Activated T-cell treated with anti-CD3 and anti-CD28 coated beads, Interleukin-2, amount 50 U/mL, for 48 hours (primary cell): ENCODE results near the gene DBN1.

ENCODE experiments used
- DNase-seq, 2 experiments: peaks; one replicate each; pipeline ENCODE4 v3.0.0-alpha.2; 2020

DBN1 gene

DNA sequence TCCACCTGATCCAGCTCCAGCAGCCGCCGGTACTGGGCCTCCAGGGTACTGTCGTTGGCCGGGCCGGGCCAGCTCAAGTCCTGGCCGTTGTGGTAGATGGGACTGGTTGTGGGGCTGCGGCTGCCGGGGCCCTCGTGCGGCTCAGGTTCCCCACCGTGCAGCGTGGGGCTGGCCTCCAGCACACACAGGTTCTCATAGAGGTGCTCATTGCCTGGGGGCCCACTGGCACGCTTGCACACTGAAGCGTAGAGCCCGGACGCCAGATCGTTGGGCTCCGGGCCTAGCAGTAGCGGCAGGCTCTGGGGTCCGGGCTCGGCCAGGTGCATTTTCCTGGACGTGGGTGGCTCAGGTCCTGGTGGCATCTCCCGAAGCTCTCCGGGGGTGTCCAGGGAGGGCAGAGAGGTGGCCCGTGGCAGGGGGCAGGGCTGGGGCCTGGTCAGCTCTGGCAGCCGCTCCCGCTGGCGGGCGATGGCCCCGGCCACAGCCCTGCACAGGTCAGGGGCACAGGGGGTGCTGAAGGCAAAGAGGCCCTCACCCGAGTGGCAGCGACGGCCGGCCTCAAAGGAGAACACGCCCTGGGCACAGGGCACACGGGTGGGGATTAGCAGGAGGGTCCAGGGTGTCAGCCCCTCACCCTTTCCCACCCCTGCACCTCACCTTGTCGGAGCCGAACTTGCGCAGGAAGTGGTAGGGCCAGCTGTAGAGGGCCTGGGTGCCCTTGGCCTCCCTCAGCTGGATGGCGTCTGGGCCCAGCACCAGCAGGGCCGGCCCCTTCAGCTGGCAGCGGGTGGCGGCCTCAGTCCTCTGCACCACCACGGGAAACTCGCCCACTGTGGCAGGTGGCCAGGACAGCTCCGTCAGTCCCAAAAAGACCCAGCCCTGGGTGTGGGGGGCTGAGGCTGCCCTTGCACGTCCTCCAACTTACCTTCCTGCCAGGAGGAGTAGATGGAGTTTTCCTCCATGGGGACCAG, 30.9 kb upstream of the DBN1 start:
- DNase-seq = no peak

DNA sequence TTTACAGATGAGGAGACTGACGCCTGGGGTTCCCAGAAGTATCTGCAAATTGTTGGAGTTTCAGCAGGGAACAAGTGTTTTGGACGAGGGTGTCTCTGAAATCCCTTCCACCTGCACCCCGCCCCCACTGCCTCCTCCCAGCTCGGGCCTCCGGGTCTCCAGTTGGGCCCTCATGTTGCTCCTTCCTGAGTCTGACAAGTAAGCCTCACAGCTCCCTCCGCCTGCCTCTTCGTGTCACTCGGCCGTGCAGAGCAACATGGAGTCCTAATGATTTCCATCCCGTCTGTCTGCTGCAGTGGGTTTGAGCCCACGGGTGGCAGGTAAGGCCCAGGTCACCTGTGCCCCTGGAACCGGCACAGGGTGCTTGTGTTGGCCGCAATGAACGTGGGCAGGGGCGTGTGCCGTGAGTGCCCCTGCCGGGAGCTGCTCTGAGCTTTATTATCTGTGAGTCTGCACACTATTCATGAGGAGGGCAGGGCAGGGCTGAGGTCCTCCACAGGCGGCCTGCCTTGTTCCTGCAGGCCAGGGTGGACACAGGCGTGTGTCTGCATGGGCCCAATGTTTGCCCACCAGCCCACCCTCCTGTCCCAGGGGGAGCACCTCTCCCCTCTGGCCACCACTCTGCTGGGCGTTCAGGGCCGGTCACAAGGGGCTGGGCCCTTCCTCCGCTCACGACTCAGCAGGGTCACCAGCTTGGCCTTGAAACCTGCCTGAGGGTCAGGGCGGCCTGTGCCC, 30.1 kb upstream of the DBN1 start:
- DNase-seq = no peak

DNA sequence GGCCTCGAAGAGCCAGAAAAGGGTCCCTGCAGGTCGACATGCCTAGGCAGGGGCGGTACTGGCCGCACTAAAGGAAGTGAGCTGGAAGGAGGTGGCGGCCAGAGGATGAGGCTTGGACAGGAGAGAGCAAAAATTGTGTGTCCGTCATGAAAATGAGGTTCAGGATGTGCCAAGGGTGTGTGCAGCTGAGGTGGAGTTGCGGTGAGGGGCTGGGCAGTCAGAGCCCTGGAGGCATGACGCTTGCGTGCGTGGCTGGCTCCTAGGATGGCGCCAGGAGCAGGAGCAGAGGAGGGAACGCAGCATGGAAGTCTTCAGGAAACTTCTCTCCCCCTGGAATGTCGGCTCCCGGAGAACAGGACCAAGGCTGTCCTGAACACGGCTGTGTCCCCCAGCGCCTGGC, 29.5 kb upstream of the DBN1 start:
- DNase-seq = no peak

DNA sequence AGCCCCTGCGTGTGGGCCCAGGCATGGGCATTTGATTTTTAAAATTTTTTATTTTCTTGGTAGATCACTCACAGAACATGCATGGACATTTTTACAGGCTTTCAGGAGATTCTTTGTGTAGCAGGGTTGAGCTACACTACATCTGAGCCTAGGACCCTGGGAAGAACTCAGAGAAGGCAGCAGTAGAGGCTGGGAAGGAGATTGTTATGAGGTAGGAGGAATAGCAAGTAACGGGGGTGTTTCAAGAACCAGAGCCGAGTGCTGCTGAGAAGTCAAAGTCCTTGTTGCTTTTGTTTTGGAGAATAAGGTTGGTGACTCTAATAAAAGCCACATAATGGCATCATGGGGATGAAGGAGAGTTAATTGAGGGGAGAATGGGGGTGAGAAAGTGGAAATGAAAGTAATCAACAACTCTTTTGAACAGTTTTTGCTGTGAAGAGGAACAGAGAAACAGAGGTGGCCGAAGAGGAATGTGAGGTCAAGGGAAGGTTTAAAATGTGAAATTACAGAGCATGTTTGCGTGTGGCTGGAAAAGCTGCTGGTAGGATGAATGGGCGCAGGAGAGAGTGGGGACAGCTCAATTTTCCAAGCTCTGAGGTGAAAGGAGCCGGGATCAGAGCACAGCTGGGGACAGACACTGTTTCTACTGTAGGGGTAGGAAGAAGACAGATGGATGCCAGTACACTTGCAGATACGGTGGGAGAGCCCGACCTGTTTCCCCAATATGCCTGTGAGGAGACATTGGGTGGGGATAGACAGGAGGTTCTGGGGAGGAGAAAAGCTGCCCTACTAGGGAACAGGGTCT, 28.6 kb upstream of the DBN1 start:
- DNase-seq = no peak

DNA sequence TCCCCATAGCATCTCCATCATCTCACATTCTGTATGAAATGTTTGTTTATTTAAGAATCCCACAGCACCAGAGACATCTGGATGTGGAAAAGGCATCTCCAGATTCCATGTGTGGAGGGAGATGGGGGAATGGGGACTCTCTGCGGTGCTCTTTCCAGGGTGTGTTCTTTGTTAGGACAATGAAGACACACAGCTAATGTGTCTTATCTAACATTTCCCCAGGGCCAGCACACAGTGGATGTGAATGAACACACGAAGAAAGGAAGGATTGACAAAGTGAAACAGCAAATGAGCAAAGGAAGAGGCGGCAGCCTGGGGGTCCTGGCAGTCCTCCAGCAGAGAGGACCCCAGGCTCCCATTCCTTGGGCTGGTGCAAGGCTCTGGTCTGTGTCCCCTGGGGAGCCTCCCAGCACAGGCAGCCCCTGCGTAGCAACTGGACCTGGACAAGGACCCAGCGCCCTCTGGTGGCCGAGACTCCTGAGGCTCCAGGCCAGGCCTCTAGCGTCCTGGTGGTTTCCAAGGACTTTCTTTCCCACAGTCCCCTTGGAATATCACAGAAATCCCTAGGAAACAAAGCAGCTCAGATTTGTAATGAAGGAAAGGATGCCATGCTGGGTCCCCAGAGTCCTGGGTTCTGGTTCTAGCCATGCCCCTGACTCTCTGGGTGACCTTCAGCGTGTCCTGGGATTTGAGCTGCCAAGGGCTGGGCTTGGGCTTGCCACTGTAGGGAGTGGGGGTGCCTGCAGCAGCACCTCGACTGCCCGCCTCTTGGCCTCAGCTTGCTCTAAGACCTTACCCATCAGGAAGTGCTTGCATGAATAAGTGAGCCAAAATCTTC, 27.5 kb upstream of the DBN1 start:
- peak; percentile 88 to 91 for DNase-seq

DNA sequence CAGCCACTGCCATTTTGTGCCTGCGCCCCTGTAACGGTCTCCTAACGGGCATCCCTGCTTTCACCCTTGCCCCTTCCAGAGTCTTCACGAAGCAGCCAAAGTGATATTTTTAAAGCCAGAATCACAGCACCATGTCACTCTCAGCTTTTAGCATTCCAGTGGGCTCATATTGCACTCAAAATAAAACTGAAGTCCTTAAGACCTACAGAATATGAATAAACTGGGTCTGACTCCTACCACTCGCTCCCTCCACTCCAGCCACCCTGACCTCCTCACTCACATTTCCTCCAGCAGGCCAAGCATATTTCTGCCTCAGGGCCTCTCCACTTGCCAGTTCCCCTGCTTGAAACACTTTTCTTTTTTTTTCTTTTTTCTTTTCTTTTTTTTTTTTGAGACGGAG, 26.4 kb upstream of the DBN1 start:
- DNase-seq = no peak

DNA sequence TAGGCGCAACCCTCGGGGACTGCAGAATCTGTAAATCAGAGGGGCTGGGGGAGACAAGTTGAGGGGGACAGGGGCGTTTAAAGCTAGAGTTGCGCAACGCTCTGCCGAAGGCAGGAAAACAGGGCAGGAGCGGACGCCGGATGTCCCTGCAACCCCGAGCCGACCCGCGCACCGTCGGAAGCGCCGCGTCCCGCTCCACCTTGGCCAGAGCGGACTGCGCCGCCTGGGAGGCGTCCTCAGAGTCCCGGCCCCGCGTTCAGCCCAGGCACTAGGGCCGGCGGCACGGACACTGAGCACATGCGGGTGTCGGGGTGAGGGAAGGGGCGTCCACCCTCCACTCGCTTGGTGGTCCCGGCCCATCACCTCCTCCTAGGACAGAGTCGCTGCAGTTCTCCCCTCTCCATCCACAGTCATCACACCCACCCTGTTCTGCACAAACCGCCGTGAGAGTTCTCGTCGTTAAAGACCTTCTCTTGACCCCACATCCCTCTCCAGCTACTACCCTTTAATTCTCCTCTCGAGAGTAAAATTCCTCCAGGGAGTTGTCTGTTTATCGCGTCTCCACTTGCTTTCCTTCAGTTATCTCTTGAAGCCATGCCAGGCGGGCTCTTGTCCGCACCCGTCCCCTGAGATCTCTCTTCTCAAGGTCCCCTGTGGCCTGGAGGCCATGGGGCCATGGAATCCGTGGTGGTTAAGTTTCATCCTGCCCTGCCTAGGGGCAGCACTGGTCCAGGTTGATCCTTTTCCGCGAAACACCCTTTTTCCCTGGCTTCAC, 24.8 kb upstream of the DBN1 start:
- DNase-seq = no peak

DNA sequence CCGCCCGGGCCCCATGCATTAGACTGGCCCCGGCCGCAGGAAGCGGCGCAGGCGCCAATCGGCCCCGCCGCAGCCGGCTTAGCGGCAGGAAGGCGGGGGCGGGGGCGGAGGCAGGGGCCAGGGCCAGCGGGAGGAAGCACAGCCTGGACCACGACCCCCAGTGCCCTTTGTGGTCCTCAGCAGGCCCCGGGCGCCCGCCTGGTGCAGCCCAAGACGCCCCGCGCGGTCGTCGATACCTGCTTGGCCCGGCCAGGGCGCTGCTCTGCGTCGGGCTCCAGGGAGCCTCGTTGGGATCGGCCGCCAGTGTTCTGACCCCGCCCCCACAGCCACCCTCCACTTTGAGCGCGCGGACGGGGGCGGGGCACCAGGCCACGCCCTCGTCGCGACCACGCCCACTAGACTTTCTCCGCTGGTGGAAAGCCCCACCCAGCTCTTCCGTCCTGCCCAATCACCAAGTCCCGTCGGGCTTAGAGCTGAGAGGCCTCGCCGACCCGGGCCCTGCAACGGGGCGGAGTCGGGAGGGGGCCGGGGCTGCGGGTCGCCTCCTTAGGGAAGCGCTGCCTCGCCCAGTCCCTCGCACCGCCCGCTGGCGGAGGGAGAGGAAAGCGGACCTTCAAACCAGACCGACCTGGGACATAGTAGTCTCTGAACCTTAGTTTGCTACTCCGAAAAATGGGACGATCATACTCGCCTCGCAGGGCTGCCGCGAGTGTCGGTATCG, 24.0 kb upstream of the DBN1 start, which contains the start of gene PDLIM7:
PDLIM7 (minus strand) TSS at position 313 of the 721 bp plus-strand sequence. CDS start 1,092 bp downstream, outside the sequence.
- peak; percentile 98 to 99 for DNase-seq

DNA sequence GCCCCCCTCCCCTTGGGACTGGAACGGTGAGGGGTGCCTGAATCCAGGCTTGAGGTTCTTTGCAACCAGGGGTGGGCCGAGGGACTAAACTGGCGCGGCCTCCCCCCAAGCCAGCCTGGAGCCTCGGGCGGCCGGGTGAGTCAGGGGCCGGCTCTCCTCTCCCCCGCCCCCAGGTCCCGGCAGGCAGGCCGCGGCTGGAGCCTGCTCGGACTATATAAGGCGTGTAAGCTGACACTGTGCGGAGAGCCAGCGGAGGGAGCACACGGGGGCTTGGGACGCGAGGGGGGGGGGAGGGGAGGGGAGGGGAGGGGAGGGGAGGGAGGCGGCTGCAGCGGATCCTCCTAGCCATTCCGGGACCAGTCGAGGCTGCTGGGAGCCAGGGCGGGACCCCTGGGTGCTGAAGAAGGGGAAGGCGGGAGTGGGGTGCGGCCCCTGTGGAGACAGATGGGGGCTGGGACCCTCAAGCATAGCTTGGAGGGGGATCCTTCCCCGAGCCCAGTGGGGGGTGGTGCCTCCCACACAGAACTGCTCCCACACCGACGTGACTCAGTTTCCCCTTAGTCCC, 23.4 kb upstream of the DBN1 start:
- peak in 1 of 2 experiments; percentile 52 for DNase-seq

DNA sequence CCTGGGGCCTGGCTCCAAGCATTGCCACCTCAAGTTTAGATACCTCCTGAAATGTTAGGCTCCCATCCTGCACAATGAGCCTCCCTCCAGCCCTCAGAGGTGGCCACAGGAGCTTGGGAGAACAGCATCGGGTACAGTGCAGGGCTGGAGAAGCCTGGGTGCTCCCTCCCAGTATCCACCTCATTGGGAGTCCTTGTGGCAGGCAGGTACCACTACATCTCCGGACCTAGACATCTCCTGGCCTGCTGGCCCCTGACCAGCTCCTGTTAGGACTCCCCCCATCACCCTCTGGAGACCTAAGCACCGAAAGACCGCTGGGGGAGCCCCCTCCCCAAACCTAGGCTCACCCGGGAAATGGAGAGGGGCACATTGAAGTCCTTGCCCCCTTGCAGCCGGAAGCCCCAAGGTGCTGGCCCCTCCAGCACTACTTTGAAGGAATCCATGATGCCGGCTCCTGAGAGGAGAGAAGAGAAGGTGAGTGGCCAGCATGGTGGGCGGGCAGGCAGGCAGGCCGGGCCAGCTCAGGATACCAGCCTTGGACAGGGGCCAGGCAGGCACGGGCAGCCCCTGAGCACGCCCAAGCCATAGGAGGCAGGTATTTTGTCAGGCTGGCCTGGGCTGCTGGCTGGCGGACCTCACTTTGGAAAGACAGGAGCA, 22.8 kb upstream of the DBN1 start:
- no peak for DNase-seq

DNA sequence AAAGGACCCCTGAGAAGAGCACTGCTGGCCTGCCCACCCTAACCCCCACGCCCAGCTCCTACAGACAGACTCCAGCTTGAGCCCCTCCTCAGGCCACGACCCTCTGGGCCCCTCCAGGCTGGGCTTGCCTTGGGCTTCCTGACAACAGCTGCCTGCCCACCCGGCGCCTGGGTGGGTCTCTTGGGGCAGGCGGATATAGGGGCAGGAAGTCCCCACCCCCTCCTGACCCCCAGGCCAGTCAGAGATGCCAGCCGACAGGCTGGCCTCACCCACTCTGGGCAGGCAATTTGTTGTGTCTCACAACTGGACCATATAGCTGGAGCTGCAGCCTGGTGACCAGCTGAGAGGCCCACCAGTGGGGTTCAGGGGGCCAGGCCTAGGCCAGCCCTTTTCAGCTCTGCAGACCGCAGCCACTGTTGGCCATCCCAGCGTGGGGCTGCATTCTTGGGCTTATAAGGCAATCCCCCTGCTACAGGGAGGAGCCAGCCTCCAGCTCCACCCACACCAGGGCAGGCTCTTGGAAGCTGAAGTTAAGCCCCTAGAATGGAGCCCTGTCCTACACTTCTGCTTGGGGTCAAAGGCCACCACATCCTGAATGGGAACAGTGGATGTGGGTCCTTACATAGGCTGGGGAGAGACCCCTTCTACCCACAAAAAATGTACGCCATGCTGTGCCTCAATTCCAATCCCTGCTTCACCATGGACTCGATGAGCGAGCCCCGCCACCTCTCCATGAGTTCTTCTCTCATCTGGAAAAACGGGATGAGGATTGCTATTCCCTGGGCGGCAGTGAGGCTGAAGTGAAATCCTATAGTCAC, 22.0 kb upstream of the DBN1 start:
- DNase-seq = no peak

DNA sequence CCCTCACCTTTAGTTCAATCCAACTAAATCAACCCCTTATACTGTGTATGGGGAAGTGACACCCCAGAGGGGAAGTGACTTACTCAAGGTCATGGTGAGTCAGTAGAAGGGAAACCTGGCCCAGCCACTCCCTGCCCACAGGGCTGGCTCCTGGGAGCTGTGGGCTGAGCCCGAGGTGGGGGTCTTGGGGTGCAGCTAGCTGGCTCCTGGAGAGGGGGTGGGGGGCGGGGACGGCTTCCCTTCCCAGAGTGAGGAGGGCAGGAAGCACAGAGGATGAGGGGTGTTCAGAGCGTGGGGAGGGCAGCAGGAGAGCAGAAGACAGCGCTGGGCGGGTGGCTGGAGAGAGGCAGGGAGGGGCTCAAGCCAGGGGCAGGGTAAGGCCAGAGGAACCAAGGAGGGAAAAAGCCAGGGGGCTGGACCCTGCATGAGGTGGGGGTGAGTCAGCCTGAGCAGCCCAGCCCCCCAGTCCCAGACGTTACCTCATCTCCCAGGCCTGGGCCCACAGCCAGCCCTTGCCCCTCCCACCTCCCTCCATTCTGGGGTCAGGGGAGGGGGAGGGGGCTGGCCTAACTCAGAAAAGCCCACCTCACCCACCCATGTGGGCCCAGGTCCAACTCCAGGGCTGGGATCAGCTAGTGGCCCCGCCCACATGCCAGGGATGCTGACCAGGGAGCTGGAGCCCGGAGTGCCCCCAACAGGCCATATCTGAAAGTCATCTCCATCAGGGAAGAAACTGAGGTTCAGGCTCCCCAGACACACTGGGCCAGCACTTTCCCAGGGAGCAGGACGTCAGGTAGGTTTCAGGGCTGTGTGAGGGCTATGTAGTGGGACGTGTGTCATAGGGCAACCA, 21.1 kb upstream of the DBN1 start:
- peak; percentile 61 to 64 for DNase-seq

DNA sequence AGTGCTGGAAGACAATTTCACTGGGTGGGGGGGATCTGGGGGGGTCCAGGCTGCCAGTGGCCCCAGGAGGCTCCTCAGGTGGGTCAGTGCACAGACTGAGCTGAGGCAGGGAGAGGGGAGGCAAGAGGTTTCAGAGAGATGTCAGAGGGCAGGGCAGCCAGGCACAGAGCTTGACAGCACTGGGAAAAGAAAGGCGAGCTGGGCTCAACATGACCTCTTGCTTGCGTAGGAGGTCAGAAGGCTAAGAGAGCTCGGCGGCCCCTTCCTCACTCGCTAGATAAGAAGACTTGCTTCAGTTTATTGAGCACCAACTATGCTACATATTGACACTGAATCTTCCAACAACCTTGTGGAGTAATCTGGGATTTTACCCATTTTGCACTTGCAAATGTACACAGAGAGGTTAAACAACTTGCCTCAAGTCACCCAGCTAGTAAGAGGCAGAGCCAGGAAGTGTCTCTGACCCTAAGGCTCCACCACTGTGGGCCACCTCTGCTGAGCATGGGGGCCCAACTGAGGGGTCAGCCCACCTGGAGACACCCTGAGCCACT, 20.4 kb upstream of the DBN1 start:
- no peak for DNase-seq

DNA sequence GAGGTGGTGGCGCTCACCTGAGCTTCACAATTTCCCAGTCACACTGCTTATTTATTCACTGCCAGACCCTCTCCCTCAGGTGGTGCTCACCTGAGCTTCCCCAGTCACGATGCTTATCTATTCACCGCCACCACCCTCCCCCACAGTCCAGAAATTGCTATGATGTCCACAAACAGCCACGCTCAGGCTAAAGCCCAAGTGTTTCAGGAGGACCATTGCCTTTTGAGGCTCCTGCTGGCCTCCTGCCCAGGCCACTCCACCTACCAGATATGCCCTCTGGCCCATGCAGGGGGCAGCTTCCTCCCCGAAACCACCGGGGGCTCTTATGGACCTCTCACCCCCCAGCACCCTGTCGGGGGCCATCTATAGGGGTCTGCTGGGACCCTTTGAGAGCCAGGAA, 19.4 kb upstream of the DBN1 start:
- DNase-seq = no peak

DNA sequence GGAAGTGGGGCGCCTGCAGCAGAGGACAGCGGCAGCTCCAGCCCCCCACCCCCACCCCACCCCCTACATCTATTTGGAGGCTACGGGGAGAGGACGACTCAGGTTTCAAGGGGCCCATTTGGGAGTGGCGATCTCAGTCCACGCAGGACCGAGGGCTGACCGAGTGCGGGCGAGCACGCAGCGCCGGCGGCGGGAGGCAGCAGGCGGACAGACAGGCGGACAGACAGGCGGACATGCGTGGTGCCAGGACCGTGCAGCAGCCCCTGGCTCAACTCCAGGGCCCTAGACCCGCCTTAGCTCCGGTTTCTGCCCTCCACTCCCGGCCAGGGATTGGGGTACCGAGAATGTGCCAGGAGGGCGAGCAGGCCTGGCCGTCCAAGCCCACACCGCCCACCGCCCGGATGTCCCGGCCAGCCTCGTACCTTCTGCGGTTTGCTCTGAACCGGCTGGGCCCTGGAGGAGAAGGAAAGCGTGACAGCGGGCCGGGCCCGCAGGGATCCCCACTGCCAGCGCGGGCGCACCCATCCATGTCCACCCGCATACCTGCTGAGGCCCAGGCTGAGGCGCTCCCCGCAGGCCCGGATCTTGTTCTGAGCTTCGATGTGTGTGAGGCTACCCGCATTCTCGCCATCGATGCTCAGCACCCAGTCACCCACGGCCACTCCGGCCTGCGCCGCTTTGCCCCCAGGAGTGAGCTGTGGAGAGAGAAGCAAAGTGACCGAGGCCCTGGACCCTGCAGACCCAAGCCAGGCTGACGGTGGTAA, 18.7 kb upstream of the DBN1 start:
- DNase-seq = no peak

DNA sequence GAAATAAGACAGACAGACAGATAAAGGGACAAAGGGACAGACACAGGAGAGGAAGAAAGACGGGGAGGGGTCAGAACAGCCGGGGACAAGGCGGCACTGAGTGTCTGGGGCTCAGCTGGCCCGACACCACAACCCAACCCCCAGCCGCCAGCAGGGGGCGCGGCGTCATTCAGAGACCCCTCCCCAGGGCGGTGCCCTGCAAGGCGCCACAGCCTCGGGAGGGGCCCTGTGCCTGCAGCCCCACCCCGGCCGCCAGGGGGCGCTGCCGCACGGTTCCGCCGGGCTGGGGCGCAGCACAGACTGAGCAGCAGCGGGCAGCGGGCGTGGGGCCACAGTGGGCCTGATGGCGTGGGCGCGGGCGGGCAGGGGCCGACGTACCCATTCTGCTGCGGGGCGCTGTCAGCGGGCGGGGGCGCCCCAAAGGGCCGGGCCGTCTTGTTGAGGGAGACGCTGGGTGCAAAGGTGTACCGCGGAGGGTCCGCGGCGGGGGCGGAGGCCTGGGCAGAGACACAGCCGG, 18.1 kb upstream of the DBN1 start:
- peak; percentile 67 to 73 for DNase-seq
